KOPT-K1 (cell line): ENCODE data around the gene DEFB126.

ENCODE experiments used
- H3K27ac ChIP-seq: fragments of 200-600 bp; sonication (generic); 2 replicates; pipeline ENCODE4 v1.5.1; 2016; ENCODE audit warnings: antibody characterized with exemption, mild to moderate bottlenecking, low read depth, low read length; ENCODE audit not compliant: poor library complexity, severe bottlenecking
- H3K36me3 ChIP-seq: fragments of 200-600 bp; sonication (generic); 2 replicates; pipeline ENCODE4 v1.5.1; 2017; ENCODE audit warnings: antibody characterized with exemption, mild to moderate bottlenecking, low read length, moderate library complexity; ENCODE audit not compliant: insufficient read depth
- H3K9me3 ChIP-seq: fragments of 200-600 bp; sonication (generic); 2 replicates; pipeline ENCODE4 v1.5.1; 2017; ENCODE audit warnings: antibody characterized with exemption, low read length, mild to moderate bottlenecking; ENCODE audit not compliant: insufficient read depth, poor library complexity, severe bottlenecking

DEFB126 gene

GRCh38 chr20:187733-188132 lies 45.3 kb downstream of the DEFB126 start:
- Histone ChIP-seq H3K27ac (no peak overlapping the region), H3K9me3 (peaks cover 33% of the 10 kb centered on the region), H3K36me3 (no peaks in the 10 kb centered on the region)

DNA sequence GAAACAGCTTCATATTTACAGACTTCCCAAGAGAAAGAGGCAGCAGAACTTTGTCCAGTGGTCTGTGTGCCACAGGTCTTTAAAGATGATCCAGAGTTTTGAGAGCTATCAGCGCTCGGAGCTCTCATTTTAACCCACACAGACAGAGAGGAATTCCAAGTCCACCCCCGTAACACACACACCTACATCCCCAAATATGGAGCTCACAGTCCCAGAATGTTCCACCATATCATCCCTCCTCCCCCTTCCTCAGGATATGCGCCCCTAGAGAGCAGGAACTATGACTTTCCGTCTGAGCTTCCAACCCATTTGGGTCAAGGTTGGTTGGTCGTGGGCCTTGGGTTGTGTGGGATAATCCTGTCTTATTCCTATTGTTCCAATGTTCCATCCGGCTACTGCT lies 47.2 kb downstream of the DEFB126 start, which contains the start of gene DEFB128:
Gene DEFB128, minus strand, starts transcription at position 101 of the 400 bp plus-strand sequence. Its CDS starts 88 bp downstream, at position 13.
- peaks cover 17% of the 10 kb centered on the region for H3K9me3 ChIP-seq

More for the DNA sequence above, 47.2 kb downstream of the DEFB126 start, which contains the start of gene DEFB128:
- Histone ChIP-seq H3K27ac (no peak within 1 kb of the TSS), H3K36me3 (no peaks in the 10 kb centered on the region)
